ENCODE data around the gene SLC8A1.
A peak's percentile ranks its signal among the peaks of the same experiment; 100 is the strongest.

The SLC8A1 gene

DNA sequence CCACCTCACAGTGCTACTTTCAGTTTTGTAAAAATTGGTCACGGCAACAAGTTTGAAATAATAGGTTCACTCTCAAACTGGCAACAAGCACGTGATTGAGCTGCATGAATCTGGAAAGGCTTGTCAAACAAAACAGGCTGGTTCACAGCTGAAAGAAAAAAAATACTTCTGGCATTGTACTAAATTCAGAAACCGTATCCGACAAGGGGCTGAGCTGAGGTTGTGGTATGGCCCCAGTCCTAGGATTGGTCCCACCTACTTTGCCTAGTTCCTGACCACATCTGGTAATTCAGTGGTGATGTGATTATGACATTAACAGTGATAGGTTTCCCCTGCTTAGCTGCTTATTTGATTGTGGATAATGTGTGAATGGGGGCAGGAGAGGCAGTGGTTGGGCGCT lies 346.3 kb downstream of the SLC8A1 start:
- Histone ChIP-seq H3K4me3 (peak overlapping the region; percentile 34), H3K27ac (no peak overlapping the region)
- no peak for DNase-seq (ENCODE audit: low spot score)
- TF ChIP-seq, protein P1, sequence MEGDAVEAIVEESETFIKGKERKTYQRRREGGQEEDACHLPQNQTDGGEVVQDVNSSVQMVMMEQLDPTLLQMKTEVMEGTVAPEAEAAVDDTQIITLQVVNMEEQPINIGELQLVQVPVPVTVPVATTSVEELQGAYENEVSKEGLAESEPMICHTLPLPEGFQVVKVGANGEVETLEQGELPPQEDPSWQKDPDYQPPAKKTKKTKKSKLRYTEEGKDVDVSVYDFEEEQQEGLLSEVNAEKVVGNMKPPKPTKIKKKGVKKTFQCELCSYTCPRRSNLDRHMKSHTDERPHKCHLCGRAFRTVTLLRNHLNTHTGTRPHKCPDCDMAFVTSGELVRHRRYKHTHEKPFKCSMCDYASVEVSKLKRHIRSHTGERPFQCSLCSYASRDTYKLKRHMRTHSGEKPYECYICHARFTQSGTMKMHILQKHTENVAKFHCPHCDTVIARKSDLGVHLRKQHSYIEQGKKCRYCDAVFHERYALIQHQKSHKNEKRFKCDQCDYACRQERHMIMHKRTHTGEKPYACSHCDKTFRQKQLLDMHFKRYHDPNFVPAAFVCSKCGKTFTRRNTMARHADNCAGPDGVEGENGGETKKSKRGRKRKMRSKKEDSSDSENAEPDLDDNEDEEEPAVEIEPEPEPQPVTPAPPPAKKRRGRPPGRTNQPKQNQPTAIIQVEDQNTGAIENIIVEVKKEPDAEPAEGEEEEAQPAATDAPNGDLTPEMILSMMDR (IDR thresholded peaks at IDR 0.05) = no peak

DNA sequence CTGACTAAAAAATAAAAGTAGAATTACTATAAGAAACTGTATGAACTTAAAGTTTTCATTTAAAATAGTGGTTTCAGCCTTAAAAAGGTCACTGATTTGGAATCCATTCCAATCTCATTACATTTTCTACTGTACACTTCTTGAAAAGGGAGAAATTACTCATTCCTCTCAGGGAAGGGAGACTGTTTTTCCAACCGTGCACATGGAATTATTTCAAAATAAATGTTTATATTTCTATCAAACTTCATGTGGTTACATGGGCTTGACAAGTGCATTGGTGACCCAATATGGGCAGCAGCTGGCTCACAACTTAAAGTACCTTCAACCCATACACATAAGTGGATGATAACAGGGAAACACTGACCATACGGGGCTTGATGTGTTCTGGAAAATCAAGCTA lies 348.3 kb downstream of the SLC8A1 start:
- Histone ChIP-seq H3K27ac (peak overlapping the region in 1 of 2 donors; percentile 33), H3K4me3 (no peak overlapping the region)
- TF ChIP-seq, protein P1 (IDR thresholded peaks at IDR 0.05) = no peak
- no peak for DNase-seq (ENCODE audit: low spot score)

DNA sequence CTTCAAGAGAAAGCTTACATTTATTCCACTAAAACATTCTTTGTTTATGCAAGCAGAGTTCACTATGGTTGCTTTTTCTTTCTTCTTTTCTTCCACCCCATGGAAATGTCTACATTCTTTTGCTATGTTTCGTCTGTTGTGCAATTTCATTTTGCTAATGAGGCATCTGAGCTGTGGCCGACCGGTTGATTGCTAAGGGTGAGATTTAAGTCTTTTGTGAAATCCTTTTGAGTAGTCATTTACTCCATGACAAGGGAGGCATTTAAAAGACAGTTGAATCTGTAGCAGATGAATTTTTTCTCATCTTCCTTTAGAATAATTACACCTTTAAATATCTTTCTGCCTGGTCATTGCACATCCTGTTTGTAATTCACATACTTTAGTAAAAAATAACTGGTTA lies 348.7 kb downstream of the SLC8A1 start:
- H3K27ac ChIP-seq = no peak overlapping the region
- H3K4me3 ChIP-seq = no peak overlapping the region
- TF ChIP-seq, protein P1 (IDR thresholded peaks at IDR 0.05) = no peak
- no peak for DNase-seq (ENCODE audit: low spot score)

DNA sequence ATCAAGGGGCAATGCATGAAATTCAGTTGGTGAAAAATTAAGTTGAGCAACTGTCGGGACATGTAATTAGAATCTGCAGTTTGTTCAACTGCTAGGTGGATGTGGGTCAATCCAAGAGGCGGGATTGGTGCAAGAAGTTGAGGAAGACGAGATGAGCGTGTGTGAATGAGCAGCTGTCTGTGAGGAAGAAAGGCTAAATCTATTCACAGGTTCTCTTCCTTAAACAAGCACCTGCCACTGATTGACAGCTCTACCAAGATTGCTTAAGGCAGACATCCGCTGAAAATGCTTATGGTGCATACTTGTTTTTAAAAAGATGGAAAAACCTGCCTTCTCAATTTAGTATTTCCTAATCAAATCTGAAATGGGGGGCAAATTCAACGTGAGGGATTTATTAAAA lies 349.4 kb downstream of the SLC8A1 start:
- Histone ChIP-seq H3K4me3 (no peak overlapping the region), H3K27ac (no peak overlapping the region)
- DNase-seq (ENCODE audit: low spot score) = no peak
- TF ChIP-seq, protein P1 (IDR thresholded peaks at IDR 0.05) = no peak

DNA sequence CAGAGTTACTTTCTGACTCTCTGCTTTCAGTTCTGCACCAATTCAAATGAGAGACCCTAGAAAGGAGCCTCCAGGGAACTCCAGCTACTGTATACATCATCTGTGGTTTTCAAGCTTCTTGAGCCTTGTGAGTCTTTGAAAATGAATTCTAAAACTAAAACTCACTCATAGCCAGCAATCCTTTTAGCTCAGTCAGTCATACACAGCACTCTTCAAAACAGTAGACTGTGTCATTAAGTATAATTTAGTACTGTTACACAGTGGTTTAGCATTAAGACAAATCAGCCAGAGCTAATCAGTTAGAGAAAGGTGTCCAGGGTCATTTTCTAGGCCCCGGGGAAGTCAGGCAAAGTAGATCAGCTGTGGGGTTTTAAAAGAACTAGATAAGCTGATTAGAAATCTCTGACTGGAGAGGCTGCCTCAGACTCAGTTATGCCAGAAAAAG lies 350.7 kb downstream of the SLC8A1 start:
- H3K4me3 ChIP-seq = no peak overlapping the region
- no peak overlapping the region for H3K27ac ChIP-seq
- TF ChIP-seq, protein P1 (IDR thresholded peaks at IDR 0.05) = no peak
- no peak for DNase-seq (ENCODE audit: low spot score)

DNA sequence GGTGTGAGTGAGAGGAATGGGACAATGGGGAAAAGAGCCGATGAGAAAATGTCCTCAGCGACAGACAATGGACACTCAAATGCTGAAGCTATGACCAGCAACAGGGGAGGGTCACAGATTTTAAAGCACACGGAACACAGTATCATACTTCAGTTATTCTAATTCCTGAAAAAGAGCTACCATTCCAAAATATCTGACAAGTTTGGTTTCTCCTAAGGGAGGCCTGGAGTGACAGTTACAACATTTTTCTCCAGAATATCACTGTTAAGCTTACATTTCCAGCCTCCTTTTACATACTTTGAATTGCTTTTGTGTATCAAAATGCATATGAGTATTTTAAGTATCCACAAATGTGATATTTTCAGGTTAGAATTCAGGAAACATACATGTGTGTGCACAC lies 351.2 kb downstream of the SLC8A1 start:
- no peak overlapping the region for H3K27ac ChIP-seq
- TF ChIP-seq, protein P1 (IDR thresholded peaks at IDR 0.05) = no peak
- H3K4me3 ChIP-seq = no peak overlapping the region
- no peak for DNase-seq (ENCODE audit: low spot score)

DNA sequence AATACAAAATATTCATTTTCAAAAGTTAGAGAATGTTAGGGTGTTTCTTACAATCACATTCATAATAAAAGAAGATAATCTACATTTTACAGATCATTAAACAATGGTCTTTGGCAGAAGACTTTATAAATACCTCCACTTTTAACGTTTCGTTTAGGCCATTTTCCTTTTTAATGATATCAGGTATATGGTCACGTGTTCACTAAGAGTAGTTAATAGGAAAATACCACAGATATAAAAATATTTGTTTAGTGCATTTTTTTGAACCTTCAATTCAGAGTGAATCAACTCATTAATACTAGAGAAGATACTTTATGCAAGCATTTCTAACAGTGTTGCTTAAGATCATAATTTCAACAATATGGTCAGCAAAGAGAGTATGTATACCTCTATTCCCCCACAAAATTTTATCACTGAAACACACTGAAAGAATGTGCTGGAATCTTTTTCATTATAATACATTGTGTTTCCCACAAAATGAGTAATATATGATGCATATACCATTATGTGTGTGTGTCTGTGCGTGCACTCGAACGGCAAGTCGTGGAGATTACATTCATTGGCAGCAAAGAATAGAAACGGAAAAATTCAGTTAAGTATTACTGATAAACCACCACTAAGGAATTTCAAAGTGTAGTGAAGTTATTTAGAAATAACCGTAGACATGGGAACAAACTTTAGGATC lies 353.0 kb downstream of the SLC8A1 start:
- TF ChIP-seq, protein P1 (IDR thresholded peaks at IDR 0.05) = no peak
- no peak overlapping the region for H3K4me3 ChIP-seq
- H3K27ac ChIP-seq = no peak overlapping the region
- DNase-seq (ENCODE audit: low spot score) = no peak

All from coronary artery (tissue), 2 donors.